ENCODE results near the gene STOML2.

STOML2 gene

GRCh38 chr9:35107297-35108290 is 4.7 kb upstream of the STOML2 start:
- DNase-seq, result no peak

DNA sequence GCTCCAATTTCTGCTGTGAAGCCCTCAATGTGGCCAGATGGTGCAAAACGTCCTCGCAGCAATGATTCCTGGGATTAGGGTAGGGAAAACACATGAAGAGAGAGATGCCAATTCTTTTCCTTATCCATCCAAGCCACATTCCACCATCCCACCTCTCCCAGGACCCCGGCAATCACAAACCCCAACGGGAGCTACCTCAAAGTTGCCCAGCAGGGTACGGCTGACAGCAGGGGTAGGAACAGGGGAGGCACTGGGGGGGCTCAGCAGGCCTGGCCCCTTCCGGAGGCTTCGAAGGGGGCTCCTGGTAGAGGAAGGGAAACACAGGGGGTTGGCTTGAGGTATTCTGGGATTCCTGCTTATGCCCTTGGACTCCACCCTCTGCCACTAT is 3.4 kb upstream of the STOML2 start:
- DNase-seq, result no peak

GRCh38 chr9:35105571-35106342 is 2.8 kb upstream of the STOML2 start:
- DNase-seq, result no peak

- no peak for DNase-seq
These were observed 2.2 kb upstream of the STOML2 start for GRCh38 chr9:35105126-35105525.

- DNase-seq, result no peak
These were observed 1.7 kb upstream of the STOML2 start for GRCh38 chr9:35104586-35104985.

DNA sequence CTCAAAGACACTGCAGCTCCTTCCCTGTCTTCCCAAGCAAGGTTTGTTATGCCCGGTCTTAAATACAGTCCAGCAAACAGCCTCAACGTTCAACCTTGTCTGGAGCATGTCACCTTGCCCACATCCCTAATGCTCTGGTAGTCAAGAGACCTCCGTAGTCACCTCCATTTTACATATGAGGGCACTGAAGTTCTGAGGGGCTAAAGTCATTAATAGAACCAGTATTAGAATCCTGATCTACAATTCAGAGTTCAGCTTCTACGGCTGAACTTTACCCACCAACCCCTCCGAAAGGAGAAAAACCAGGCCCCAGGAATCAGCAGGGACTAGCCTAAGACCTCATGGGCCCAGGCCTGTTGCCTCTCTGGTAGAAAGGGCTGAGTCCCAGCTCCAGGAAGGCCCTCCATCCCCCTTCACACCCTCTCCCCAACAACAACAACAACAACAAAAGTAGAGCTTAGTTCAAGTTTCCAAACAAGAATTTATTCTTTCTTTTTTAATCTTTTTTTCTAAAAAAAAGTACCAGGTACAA is 795 bp upstream of the STOML2 start:
- no peak for DNase-seq

- DNase-seq, result no peak
These were observed 514 bp downstream of the STOML2 start for GRCh38 chr9:35102465-35102768.

- no peak for DNase-seq
These were observed 5.4 kb downstream of the STOML2 start for GRCh38 chr9:35097573-35097972.

GRCh38 chr9:35096035-35096849 is 6.7 kb downstream of the STOML2 start, which contains the start of gene PIGO:
PIGO (minus strand) TSS chr9:35096591; CDS start chr9:35095565, 1,026 bp downstream.
- DNase-seq, result peak; percentile 95

DNA sequence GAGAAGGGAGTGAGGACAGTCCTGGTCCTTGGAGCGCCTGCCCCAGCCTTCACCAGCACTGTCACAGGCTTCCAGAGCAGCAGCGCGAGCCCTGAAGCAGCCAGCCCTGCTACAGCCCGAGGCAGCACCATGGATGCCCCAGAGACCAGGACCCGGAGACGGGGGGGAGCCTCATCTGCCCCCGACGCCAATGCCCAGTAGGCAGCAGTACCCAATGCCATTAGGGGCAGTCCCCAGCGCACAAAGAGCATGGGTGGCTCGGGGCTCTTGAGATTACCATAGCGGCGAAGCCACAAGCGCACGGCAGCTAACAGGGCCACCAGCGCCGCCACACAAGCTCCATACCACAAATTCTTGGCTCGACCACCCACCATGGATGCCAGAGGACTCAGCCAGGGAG is 11.4 kb downstream of the STOML2 start:
- no peak for DNase-seq

DNA sequence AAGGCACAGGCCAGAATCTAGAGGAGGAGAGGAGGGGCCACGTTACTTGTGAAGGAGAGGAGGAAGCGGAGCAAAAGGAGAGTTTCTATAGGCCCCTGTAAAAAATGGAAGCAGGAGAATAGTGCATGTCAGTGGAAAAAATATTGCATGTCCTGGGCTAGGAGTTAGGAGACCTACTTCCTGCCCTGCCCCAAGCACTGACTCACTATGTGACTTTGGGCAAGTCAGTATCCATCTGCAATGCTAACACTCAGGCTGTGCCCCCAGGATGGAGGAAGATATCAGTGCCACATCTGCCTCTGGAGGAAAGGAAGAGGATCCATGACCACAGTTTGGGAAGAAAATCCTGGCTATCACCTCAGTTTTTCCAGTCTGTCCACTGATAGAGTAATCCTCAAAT is 13.5 kb downstream of the STOML2 start:
- no peak for DNase-seq

GRCh38 chr9:35085078-35085477 is 17.9 kb downstream of the STOML2 start:
- no peak for DNase-seq

GRCh38 chr9:35079426-35080341 is 23.2 kb downstream of the STOML2 start, which contains the start of gene FANCG:
FANCG (minus strand) TSS chr9:35079942; CDS start chr9:35079524, 418 bp downstream.
- peak; percentile 98 for DNase-seq

DNA sequence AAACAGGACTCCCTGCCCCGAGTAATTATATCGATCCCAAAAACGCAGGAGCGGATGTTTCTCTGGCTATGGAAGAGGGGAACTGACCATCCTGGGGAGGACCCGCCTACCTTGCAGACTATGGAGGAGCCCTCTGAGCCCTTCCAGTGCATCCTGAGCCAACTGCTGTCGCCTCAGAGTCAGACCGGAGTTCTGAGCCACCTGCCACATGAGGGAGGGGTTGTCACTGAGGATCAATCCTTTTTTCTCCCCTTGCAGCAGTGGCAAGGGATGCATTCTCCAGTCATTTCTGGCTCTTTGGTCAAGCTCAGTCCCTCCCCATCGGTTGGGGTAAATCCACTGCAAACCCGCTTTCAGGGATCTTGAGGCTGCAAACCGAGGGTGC is 23.9 kb downstream of the STOML2 start:
- no peak for DNase-seq

DNA sequence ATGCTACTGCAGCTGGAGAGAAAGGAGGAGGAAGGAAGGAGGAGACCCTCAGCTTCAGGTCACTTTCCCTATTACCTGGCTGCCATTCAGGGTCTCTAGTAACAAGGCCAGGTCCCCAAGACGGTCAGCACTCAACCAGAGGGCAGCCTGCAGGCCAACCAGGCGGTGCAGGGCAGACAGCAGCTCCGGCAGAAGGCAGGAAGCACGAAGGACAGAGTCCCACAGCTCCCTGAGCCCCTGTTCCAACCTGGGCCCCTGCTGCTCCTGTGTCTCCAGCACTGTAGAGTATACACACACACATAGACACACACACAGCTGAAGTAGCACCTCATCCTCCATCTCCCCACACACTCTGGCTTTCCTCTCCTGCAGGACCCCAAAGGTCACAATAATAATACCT is 24.9 kb downstream of the STOML2 start:
- no peak for DNase-seq

DNA sequence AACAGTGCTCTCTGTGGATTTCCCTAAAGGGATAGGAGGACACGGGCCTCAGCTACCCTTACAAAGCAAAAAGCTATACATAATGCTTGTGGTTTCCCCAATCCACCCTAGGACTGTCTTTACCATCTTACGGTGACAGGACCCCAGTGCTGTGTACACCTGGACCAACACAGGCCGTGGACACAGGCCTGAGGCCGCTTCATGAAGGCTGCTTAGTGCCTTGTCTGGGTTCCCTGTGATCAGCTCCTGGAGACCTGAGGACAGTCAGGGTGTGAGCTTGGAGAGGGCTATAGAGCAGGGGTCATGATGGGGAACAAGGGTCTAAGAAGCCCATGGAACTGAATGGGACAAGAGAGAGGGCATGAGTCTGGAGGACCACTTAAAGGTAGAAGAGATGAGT is 26.1 kb downstream of the STOML2 start:
- no peak for DNase-seq

- DNase-seq, result no peak
These were observed 27.6 kb downstream of the STOML2 start for GRCh38 chr9:35075358-35075757.

DNA sequence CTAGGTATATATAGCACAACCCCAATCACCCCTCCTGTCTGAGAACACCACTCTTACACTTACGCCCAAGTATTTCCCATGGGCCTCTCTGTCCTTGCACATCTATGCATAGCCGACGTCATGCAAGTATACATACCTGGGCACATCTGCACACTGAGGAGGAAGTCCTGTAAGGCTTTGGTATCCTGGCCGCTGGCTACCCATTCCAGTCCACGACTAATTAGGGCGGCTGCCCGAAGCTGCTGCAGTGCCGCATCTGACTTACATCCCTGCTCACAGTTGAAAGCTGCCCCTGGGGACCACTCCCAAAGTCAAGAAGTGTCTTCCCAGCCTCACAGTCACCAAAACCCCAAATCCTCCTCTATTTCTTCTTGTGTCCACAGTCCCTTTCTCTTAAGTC is 28.1 kb downstream of the STOML2 start:
- DNase-seq, result no peak

DNA sequence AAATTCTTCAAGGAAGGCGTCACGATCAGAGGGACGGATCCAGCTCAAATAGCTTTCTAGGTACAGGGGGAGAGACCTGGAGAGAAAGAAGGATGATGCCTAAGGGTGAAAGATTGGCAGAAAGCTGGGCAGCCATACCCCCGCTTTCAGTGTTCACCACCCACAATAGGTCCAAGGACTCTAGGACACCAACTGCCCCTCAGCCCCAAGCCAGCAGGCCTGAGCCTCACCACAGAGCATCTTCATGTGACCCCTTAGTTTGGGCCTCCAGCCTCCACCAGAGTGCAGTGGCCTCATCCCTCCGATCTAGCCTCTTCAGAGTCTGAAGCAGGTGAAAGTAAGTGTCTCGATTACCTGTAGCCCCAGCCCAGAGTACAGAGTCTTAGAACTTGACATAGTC is 28.8 kb downstream of the STOML2 start:
- DNase-seq, result no peak

DNA sequence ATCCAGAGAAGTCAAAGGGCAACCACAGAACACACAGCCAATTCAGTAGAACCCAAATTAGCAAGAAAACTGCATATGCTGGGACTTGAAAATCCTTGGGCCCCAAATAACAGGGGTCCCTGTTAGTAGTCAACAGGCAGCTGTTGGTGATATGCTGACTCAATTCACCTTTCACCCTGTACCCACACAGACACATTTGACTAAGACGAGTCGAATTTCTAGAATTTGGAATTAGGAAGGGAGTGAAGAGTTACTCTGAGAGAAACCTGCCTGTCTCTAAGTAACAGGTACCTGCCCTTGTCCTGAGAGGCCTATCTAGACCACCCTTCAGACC is 29.7 kb downstream of the STOML2 start:
- DNase-seq, result no peak

DNA sequence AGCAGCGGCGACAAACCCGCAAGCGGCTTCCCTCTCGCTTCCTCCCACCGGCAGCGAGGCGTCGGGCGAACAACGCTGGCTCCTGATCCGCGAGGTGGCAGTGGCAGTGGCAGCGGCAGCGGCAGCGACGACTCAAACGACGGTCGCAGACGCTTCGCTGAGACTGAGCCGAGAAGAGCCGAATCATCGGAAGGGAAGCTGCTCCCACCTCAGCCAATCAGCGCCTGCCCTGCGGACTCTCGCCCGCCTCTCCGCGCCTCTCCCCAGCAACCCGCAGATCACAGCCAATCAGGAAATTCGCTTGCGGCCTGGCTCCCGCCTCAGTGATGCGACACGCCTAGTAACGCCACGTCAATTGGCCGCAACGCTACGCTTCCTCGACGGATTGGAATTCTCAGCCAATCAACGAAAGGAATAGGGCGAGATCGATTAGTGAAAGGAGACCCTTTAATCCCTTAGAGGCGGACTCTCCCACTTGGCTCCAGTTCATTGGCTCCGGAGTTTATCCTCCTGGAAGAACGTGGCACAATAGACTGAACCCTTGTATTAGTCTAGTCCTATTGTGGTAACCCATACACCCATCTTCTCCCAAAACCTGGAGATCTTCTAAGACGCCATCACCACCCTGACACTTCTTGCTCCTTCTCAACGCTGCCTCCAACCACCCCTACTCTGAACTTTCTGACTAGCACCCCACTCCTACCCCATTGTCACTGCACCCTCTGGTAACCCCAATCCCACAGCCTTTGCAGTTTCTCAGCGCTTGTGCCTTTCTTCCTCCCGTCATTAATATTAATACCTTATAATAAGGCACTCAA is 30.3 kb downstream of the STOML2 start, which contains the start of gene VCP:
TSS of gene VCP (minus strand) at position 165 of the 818 bp plus-strand sequence. CDS start 272 bp downstream, outside the sequence.
- peak; percentile 99 for DNase-seq

All from retina (tissue), 1 donor.